ENCODE data around the gene TMEM178B.

DNA sequence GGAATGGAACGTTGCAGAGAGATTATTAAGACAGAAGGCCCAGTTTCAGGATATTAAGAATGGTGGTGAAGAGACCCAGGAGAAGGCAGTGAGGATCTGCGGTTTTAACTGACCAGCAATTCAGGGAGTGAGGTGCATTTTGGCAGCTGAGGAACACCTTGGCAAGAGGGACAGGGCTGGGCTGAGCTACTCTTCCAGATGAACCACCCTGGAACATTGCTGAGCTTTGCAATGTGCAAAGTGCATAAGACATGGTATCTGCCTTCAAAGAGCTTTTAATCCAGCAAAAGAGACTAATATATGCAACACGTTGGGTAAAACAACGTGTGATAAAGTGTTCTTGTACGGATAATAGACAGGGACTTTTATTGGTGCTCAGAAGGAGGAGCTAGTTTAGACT lies 296.3 kb downstream of the TMEM178B start:
- TF ChIP-seq, protein P1, sequence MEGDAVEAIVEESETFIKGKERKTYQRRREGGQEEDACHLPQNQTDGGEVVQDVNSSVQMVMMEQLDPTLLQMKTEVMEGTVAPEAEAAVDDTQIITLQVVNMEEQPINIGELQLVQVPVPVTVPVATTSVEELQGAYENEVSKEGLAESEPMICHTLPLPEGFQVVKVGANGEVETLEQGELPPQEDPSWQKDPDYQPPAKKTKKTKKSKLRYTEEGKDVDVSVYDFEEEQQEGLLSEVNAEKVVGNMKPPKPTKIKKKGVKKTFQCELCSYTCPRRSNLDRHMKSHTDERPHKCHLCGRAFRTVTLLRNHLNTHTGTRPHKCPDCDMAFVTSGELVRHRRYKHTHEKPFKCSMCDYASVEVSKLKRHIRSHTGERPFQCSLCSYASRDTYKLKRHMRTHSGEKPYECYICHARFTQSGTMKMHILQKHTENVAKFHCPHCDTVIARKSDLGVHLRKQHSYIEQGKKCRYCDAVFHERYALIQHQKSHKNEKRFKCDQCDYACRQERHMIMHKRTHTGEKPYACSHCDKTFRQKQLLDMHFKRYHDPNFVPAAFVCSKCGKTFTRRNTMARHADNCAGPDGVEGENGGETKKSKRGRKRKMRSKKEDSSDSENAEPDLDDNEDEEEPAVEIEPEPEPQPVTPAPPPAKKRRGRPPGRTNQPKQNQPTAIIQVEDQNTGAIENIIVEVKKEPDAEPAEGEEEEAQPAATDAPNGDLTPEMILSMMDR (IDR thresholded peaks at IDR 0.05): no peak
- TF ChIP-seq, protein P2, sequence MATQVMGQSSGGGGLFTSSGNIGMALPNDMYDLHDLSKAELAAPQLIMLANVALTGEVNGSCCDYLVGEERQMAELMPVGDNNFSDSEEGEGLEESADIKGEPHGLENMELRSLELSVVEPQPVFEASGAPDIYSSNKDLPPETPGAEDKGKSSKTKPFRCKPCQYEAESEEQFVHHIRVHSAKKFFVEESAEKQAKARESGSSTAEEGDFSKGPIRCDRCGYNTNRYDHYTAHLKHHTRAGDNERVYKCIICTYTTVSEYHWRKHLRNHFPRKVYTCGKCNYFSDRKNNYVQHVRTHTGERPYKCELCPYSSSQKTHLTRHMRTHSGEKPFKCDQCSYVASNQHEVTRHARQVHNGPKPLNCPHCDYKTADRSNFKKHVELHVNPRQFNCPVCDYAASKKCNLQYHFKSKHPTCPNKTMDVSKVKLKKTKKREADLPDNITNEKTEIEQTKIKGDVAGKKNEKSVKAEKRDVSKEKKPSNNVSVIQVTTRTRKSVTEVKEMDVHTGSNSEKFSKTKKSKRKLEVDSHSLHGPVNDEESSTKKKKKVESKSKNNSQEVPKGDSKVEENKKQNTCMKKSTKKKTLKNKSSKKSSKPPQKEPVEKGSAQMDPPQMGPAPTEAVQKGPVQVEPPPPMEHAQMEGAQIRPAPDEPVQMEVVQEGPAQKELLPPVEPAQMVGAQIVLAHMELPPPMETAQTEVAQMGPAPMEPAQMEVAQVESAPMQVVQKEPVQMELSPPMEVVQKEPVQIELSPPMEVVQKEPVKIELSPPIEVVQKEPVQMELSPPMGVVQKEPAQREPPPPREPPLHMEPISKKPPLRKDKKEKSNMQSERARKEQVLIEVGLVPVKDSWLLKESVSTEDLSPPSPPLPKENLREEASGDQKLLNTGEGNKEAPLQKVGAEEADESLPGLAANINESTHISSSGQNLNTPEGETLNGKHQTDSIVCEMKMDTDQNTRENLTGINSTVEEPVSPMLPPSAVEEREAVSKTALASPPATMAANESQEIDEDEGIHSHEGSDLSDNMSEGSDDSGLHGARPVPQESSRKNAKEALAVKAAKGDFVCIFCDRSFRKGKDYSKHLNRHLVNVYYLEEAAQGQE (IDR thresholded peaks at IDR 0.05): no peak
- TF ChIP-seq, protein P3, sequence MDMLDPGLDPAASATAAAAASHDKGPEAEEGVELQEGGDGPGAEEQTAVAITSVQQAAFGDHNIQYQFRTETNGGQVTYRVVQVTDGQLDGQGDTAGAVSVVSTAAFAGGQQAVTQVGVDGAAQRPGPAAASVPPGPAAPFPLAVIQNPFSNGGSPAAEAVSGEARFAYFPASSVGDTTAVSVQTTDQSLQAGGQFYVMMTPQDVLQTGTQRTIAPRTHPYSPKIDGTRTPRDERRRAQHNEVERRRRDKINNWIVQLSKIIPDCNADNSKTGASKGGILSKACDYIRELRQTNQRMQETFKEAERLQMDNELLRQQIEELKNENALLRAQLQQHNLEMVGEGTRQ (IDR thresholded peaks at IDR 0.05): no peak
- no peak for TF ChIP-seq POLR2A (IDR thresholded peaks at IDR 0.05; ENCODE audit: low read length)
- TF ChIP-seq SMC3 (IDR thresholded peaks at IDR 0.05): no peak
- no peak for TF ChIP-seq ZFP36 (IDR thresholded peaks at IDR 0.05; ENCODE audit: borderline replicate concordance, partially characterized antibody)
- TF ChIP-seq RFX5 (IDR thresholded peaks at IDR 0.05): no peak
- TF ChIP-seq HDAC2 (IDR thresholded peaks at IDR 0.05): no peak
- TF ChIP-seq, protein P4, sequence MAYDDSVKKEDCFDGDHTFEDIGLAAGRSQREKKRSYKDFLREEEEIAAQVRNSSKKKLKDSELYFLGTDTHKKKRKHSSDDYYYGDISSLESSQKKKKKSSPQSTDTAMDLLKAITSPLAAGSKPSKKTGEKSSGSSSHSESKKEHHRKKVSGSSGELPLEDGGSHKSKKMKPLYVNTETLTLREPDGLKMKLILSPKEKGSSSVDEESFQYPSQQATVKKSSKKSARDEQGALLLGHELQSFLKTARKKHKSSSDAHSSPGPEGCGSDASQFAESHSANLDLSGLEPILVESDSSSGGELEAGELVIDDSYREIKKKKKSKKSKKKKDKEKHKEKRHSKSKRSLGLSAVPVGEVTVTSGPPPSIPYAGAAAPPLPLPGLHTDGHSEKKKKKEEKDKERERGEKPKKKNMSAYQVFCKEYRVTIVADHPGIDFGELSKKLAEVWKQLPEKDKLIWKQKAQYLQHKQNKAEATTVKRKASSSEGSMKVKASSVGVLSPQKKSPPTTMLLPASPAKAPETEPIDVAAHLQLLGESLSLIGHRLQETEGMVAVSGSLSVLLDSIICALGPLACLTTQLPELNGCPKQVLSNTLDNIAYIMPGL (CRISPR knock-in tag; IDR thresholded peaks at IDR 0.05; ENCODE audit: borderline replicate concordance): no peak
- TF ChIP-seq, protein P5, sequence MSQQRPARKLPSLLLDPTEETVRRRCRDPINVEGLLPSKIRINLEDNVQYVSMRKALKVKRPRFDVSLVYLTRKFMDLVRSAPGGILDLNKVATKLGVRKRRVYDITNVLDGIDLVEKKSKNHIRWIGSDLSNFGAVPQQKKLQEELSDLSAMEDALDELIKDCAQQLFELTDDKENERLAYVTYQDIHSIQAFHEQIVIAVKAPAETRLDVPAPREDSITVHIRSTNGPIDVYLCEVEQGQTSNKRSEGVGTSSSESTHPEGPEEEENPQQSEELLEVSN (IDR thresholded peaks at IDR 0.05; ENCODE audit: borderline replicate concordance, low read depth): no peak
- TF ChIP-seq TP53 (CRISPR knock-in tag; IDR thresholded peaks at IDR 0.05): no peak
- no peak for TF ChIP-seq POLR2AphosphoS2 (conservative IDR thresholded peaks at IDR 0.05; ENCODE audit: low read length)

Measured in A549 (cell line).